KBM-7 (cell line): Measurements from ENCODE around the gene TMEM165.

ENCODE experiments used
- DNase-seq: peaks from one replicate; pipeline ENCODE4 v3.0.0-alpha.2; 2015
- in situ Hi-C: fragments of 300-500 bp; cut with MboI; formaldehyde crosslinking; loops from 2 replicates; pipeline ENCODE4 v1.14.3; 2020; ENCODE audit warnings: low sequenced_read_pairs, low pct_unique_long_range_greater_than_20kb, mixed read lengths

Gene TMEM165

GRCh38 chr4:55397520-55398321 is 2.0 kb downstream of the TMEM165 start:
- peak; percentile 43 for DNase-seq
- in situ Hi-C loops: no loop called here

GRCh38 chr4:55398461-55398860 is 2.7 kb downstream of the TMEM165 start:
- DNase-seq: no peak
- in situ Hi-C loops: no loop called here

GRCh38 chr4:55398966-55399365 is 3.2 kb downstream of the TMEM165 start:
- in situ Hi-C loops: no loop called here
- peak; percentile 19 for DNase-seq

- in situ Hi-C loops: no loop called here
- no peak for DNase-seq
These were observed 3.8 kb downstream of the TMEM165 start for GRCh38 chr4:55399581-55399980.

GRCh38 chr4:55405073-55405472 is 9.3 kb downstream of the TMEM165 start:
- no peak for DNase-seq
- in situ Hi-C loops: no loop called here

- in situ Hi-C loops: no loop called here
- DNase-seq: no peak
These were observed 10.8 kb downstream of the TMEM165 start for GRCh38 chr4:55406545-55406944.

GRCh38 chr4:55407119-55407518 is 11.4 kb downstream of the TMEM165 start:
- no peak for DNase-seq
- in situ Hi-C loops: no loop called here

GRCh38 chr4:55407764-55408163 is 12.0 kb downstream of the TMEM165 start:
- in situ Hi-C loops: no loop called here
- DNase-seq: no peak

GRCh38 chr4:55409468-55410171 is 13.9 kb downstream of the TMEM165 start:
- DNase-seq: peak; percentile 64
- in situ Hi-C loops: no loop called here

- in situ Hi-C loops: no loop called here
- DNase-seq: no peak
These were observed 14.7 kb downstream of the TMEM165 start for GRCh38 chr4:55410431-55410830.

GRCh38 chr4:55411621-55412020 is 15.9 kb downstream of the TMEM165 start:
- DNase-seq: no peak
- in situ Hi-C loops: no loop called here

GRCh38 chr4:55416176-55416575 is 20.4 kb downstream of the TMEM165 start:
- in situ Hi-C loops: no loop called here

GRCh38 chr4:55424791-55425190 is 29.0 kb downstream of the TMEM165 start:
- no peak for DNase-seq
- in situ Hi-C loops: no loop called here

More at GRCh38 chr4:55416176-55416575, 20.4 kb downstream of the TMEM165 start:
- no peak for DNase-seq

GRCh38 chr4:55431710-55432336 is 36.1 kb downstream of the TMEM165 start:
- in situ Hi-C loops: no loop called here
- no peak for DNase-seq

GRCh38 chr4:55435141-55435841 is 39.5 kb downstream of the TMEM165 start:
- in situ Hi-C loops: no loop called here
- peak; percentile 70 for DNase-seq

- DNase-seq: no peak
- in situ Hi-C loops: no loop called here
These were observed 41.6 kb downstream of the TMEM165 start for GRCh38 chr4:55437356-55437796.

GRCh38 chr4:55437823-55438222 is 42.1 kb downstream of the TMEM165 start:
- in situ Hi-C loops: no loop called here
- DNase-seq: no peak

- DNase-seq: no peak
- in situ Hi-C loops: no loop called here
These were observed 42.6 kb downstream of the TMEM165 start for GRCh38 chr4:55438314-55438713.

- in situ Hi-C loops: no loop called here
- DNase-seq: no peak
These were observed 43.3 kb downstream of the TMEM165 start for GRCh38 chr4:55439023-55439422.
